DOHH2 (cell line): ENCODE results near the gene C12orf75.

Experiments
- H3F3A ChIP-seq: fragments of 200-600 bp; sonication (generic), shearing (Covaris generic); 2 replicates; pipeline ENCODE4 v1.6.0; 2016; ENCODE audit warnings: antibody characterized with exemption, mild to moderate bottlenecking; ENCODE audit not compliant: control insufficient read depth, insufficient read depth
- H3K27ac ChIP-seq: fragments of 200-600 bp; sonication (generic); 2 replicates; pipeline ENCODE4 v1.5.1; 2014; ENCODE audit warnings: low read depth, mild to moderate bottlenecking, low read length, moderate library complexity
- H3K27me3 ChIP-seq: fragments of 200-600 bp; sonication (generic); 2 replicates; pipeline ENCODE4 v1.6.1; 2014; ENCODE audit warnings: mild to moderate bottlenecking, low read length, mixed read lengths; ENCODE audit not compliant: control insufficient read depth
- H3K36me3 ChIP-seq: fragments of 200-600 bp; sonication (generic); 2 replicates; pipeline ENCODE4 v1.6.1; 2014; ENCODE audit warnings: mild to moderate bottlenecking, low read length, moderate library complexity, mixed read lengths; ENCODE audit not compliant: control insufficient read depth
- H3K4me1 ChIP-seq: fragments of 200-600 bp; sonication (generic); 2 replicates; pipeline ENCODE4 v1.6.1; 2014; ENCODE audit warnings: mild to moderate bottlenecking, low read length, mixed read lengths; ENCODE audit not compliant: control insufficient read depth
- H3K4me2 ChIP-seq: fragments of 200-600 bp; sonication (generic); 2 replicates; pipeline ENCODE4 v1.6.0; 2014; ENCODE audit warnings: mild to moderate bottlenecking, low read length, moderate library complexity
- H3K4me3 ChIP-seq: fragments of 200-600 bp; sonication (generic); 2 replicates; pipeline ENCODE4 v1.5.1; 2014; ENCODE audit warnings: mild to moderate bottlenecking, low read length, mixed read lengths
- H3K79me2 ChIP-seq: fragments of 200-600 bp; sonication (generic); 2 replicates; pipeline ENCODE4 v1.6.1; 2014; ENCODE audit warnings: mild to moderate bottlenecking, low read length, mixed read lengths; ENCODE audit not compliant: control insufficient read depth
- H3K9me2 ChIP-seq: fragments of 200-600 bp; sonication (generic); replicated peaks from 2 replicates; pipeline ENCODE4 v1.6.1; 2014; ENCODE audit warnings: mild to moderate bottlenecking, low read length, mixed read lengths; ENCODE audit not compliant: control insufficient read depth
- H3K9me3 ChIP-seq: fragments of 200-600 bp; sonication (generic); 2 replicates; pipeline ENCODE4 v1.6.1; 2014; ENCODE audit warnings: antibody characterized with exemption, low read length, mixed read lengths; ENCODE audit not compliant: control insufficient read depth, insufficient read depth
- H4K20me1 ChIP-seq: fragments of 200-600 bp; sonication (generic); 2 replicates; pipeline ENCODE4 v1.6.0; 2014; ENCODE audit warnings: low read depth, mild to moderate bottlenecking, antibody characterized with exemption, low read length, moderate library complexity; ENCODE audit not compliant: control insufficient read depth, insufficient read depth
- CTCF ChIP-seq: fragments of 200-600 bp; sonication (generic); IDR thresholded peaks from one replicate; pipeline ENCODE4 v1.5.1; 2014; ENCODE audit warnings: antibody characterized with exemption, mild to moderate bottlenecking, low read depth, low read length; ENCODE audit not compliant: poor library complexity, severe bottlenecking
- EZH2phosphoT487 ChIP-seq: fragments of 200-600 bp; sonication (generic); IDR thresholded peaks from 2 replicates; pipeline ENCODE4 v1.6.1; 2017; ENCODE audit warnings: borderline replicate concordance, mild to moderate bottlenecking, antibody characterized with exemption, low read length, moderate library complexity, mixed read lengths

The C12orf75 gene

GRCh38 chr12:105359856-105360255 lies 29.4 kb downstream of the C12orf75 start:
- no peak overlapping the region for H3K4me3 ChIP-seq
- H4K20me1 ChIP-seq: no peaks in the 10 kb centered on the region
- no peaks in the 10 kb centered on the region for H3K9me3 ChIP-seq
- TF ChIP-seq EZH2phosphoT487 (no peak), CTCF (no peak)
- H3K4me2 ChIP-seq: no peak overlapping the region
- peaks cover 90% of the 10 kb centered on the region for H3K4me1 ChIP-seq
- peaks cover 36% of the 10 kb centered on the region for H3K36me3 ChIP-seq
- H3K27ac ChIP-seq: 0 out of 2 replicates have a peak overlapping the region, but pooled peaks have one; percentile 1
- no peaks in the 10 kb centered on the region for H3K27me3 ChIP-seq
- peaks cover 71% of the 10 kb centered on the region for H3K79me2 ChIP-seq
- no peaks in the 10 kb centered on the region for H3K9me2 ChIP-seq
- H3F3A ChIP-seq: peaks cover 21% of the 10 kb centered on the region

- TF ChIP-seq CTCF (no peak), EZH2phosphoT487 (no peak)
- Histone ChIP-seq H3K9me2 (no peaks in the 10 kb centered on the region), H3K4me2 (peak overlapping the region; percentile 74), H3K27me3 (no peaks in the 10 kb centered on the region), H3K79me2 (peaks cover 58% of the 10 kb centered on the region), H3K9me3 (no peaks in the 10 kb centered on the region), H3F3A (no peaks in the 10 kb centered on the region), H3K4me3 (peak overlapping the region; percentile 60), H4K20me1 (no peaks in the 10 kb centered on the region), H3K36me3 (peaks cover 73% of the 10 kb centered on the region), H3K4me1 (peaks cover 59% of the 10 kb centered on the region), H3K27ac (peak overlapping the region; percentile 74)
Measured at GRCh38 chr12:105363890-105364289, 33.4 kb downstream of the C12orf75 start.

- no peak for TF ChIP-seq CTCF
- TF ChIP-seq EZH2phosphoT487: no peak
- Histone ChIP-seq H3K27ac (no peak overlapping the region), H3K79me2 (peaks cover 45% of the 10 kb centered on the region), H4K20me1 (no peaks in the 10 kb centered on the region), H3K9me3 (no peaks in the 10 kb centered on the region), H3K4me3 (no peak overlapping the region), H3K27me3 (no peaks in the 10 kb centered on the region), H3K9me2 (no peaks in the 10 kb centered on the region), H3K36me3 (peaks cover 71% of the 10 kb centered on the region), H3K4me1 (peaks cover 50% of the 10 kb centered on the region), H3F3A (no peaks in the 10 kb centered on the region), H3K4me2 (no peak overlapping the region)
Measured at GRCh38 chr12:105365231-105365630, 34.7 kb downstream of the C12orf75 start.
